ENCODE measurements around the gene EREG.
"Not testable (repeated sequence)": the region's sequence is repeated elsewhere in the genome, so short reads cannot be mapped to it uniquely, and the experiment has no call there.

Gene EREG

GRCh38 chr4:74364652-74365491, at the start of gene EREG:
Gene EREG, plus strand, starts transcription at chr4:74365145. Its CDS starts 164 bp downstream, at chr4:74365309.
- DNase-seq (ENCODE audit: low read depth) = peak; percentile 25

GRCh38 chr4:74315376-74315775, 49.6 kb upstream of the EREG start:
- DNase-seq (ENCODE audit: low read depth) = no peak

DNA sequence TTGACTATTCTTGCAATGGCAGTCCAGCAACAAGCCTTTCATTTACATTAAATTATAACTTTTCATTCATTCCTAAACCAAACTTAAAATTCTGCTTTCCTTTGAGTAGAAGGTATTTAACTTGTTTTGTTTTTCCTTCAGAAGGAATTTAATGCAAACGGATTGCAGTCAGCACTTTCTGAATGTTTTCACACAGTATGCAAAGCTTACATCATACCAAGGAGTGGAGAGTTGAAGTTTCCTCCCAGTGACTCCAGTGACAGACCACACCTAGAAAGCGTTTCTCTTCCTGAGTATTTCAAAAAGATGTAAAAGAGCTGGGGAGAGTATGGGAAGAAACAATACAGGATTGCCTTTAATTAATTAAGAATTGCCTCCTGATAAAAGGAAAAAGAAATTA, 48.5 kb upstream of the EREG start:
- no peak for DNase-seq (ENCODE audit: low read depth)

DNA sequence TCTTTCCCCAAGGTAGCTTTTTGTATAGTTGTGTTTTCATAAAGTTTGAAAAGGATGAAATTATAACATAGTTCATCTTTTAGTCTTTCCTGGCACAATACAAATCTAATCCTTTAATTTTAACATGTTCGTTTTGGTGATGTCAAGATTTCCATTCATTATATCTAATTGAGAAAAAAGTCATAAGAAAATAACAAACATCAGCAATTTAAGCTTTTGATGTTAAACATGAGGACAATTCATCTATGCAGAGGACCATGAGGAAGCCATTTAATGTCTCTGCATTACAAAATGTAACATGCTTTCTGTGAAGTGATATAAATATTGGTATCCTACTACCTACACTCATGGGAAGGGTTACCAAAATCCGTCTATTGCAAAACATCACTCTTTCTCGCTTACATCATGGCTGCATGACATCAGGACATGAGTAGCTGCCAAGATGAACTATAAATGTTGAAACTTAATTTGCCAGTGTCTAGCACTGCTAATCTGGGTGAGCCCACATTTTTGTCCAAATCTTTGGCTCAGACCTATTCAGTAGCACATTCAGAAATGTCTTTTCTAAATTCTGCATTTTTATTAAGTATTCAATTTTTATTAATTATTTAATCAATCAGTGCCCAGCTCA, 47.2 kb upstream of the EREG start:
- peak; percentile 28 for DNase-seq (ENCODE audit: low read depth)

GRCh38 chr4:74318276-74318675, 46.7 kb upstream of the EREG start:
- no peak for DNase-seq (ENCODE audit: low read depth)

GRCh38 chr4:74319470-74319869, 45.5 kb upstream of the EREG start:
- no peak for DNase-seq (ENCODE audit: low read depth)

DNA sequence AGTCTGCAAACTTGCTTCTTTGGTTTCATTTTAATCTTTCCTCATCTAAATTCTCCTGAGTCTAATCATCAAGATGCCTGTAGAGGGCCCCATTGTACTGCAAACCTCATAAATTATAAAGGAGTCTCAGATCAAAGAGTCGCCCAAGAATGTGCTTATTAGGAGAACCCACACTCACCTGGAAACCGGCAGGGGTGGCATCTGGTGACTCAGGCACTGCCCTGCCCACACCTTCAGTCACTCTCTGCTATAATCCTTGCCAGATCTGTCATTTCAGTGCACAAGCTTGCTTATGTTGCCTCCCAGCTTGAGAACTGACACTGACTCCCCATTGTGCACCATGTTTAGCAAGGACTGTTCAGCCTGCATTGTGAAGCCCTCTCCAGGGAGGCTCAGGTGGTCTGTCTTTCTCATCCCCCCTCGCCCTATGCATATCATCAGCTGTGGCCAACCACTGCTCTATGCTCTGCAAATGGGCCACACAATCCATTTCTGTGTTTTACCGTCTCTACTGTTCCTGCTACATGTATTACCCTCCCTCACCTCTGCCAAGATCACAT, 44.3 kb upstream of the EREG start:
- DNase-seq (ENCODE audit: low read depth) = peak; percentile 38

DNA sequence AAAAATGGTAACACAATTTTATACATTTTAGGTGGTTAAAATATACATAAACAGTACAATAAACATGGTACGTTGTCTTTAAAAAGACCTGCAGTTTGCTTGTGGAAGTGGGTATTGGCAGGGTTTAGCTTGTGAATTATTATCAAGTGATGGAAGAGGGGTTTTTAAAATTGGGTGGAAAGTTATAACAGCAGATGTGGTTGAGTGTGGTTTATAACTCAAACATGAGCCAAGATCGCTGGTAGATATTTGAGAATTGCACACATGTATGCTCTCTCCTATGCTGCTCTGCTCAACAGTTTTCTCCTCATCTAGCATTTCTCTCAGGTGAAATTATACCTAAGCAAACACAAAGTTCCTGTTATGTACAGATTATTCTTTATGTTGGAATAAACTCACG, 42.6 kb upstream of the EREG start:
- no peak for DNase-seq (ENCODE audit: low read depth)

- no peak for DNase-seq (ENCODE audit: low read depth)
Measured at GRCh38 chr4:74323663-74324062, 41.3 kb upstream of the EREG start.

- DNase-seq (ENCODE audit: low read depth) = no peak
Measured at GRCh38 chr4:74324262-74324661, 40.7 kb upstream of the EREG start.

- no peak for DNase-seq (ENCODE audit: low read depth)
Measured at GRCh38 chr4:74325886-74326285, 39.1 kb upstream of the EREG start.

- DNase-seq (ENCODE audit: low read depth) = no peak
Measured at GRCh38 chr4:74327762-74328161, 37.2 kb upstream of the EREG start.

- DNase-seq (ENCODE audit: low read depth) = no peak
Measured at GRCh38 chr4:74328501-74328900, 36.4 kb upstream of the EREG start.

- DNase-seq (ENCODE audit: low read depth) = no peak
Measured at GRCh38 chr4:74329307-74329706, 35.6 kb upstream of the EREG start.

GRCh38 chr4:74330295-74330750, 34.6 kb upstream of the EREG start:
- no peak for DNase-seq (ENCODE audit: low read depth)

DNA sequence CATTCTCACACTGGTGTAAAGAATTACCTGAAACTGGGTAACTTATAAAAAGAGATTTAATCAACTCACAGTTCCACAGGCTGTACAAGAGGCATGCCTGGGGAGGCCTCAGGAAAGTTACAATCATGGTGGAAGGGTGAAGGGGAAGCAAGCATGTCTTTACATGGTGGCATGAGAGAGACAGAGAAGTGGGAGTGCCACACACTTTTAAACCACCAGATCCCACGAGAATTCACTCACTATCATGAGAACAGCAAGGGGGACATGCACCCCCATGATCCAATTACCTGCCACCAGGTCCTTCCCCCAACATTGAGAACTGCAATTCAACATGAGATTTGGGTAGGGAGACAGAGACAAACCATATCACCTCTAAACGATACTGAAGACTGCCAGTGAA, 33.7 kb upstream of the EREG start:
- DNase-seq (ENCODE audit: low read depth) = no peak

GRCh38 chr4:74331944-74332343, 33.0 kb upstream of the EREG start:
- no peak for DNase-seq (ENCODE audit: low read depth)

DNA sequence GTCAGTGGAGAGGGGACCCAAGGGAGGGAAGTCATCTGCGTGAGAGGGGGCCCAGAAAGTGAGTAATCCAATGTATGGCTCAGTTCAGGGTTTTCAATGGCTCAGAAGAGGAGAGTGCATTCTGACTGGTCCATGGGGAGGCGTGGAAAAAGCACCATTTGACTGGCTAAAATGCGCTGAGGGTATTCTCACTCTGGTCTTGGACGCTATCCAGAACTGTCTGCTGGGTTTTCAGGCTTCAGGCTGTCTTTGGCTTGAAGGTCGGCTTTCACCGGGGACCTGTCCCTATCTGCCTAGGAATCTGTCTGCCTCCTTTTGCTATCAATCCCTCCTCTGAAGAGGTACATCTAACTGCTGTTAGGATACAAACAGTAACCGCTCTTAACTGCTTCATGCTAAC, 30.3 kb upstream of the EREG start:
- no peak for DNase-seq (ENCODE audit: low read depth)

DNA sequence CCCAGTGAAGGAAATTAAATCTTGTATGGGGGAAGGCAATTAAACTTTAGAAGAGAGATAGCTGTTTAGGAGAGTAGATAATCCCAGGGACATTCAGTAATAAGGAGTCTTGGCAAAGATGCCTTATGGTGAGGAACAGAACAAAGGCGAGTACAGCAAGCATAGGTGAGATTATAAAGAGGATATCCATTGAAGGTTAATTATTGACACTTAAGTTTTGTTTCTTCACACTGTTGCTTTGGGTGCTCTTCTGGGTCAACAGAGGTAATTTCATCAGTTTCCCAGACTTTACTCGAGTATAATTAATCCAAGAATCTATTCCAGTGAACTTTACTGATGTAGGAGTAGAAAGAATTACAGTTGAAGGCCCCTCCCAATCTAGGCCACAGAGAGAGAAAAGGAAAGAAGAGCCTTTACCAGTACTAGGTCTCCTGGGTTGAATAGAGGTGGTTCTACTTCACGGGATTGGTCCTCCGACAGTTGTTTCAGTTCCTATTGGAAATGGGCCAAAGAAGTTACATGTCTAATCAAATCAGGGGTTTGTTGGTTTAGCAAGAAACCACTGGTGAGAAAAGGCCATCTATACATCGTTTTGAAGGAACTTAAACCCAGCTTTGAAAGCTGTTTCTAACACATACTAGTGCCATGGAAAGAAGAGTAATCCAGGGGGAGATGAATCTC, 29.5 kb upstream of the EREG start:
- DNase-seq (ENCODE audit: low read depth) = no peak

DNA sequence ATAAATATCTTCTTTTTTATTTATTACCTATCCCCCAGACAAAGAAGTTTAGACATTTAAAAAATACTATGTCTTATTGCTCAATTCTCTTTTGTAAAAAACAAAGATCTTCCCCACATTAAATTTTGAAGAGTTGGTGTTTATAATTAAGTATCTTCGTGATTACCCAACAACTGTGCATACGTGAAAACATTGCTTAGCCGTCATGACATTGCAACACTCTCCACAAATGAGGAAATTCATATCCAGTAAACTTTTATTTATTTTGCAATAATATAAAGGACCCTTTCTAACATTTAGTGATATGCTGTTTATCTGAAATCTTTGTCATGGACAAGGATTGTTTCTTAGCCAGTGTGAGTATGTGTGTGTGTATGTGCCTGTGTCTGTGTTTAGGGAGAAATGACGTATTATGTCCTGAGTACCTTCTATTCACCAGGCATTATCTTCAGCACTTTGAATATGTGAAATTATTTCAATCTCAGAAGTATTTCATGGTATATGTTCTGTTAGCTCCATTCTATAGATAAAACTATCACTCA, 26.1 kb upstream of the EREG start:
- no peak for DNase-seq (ENCODE audit: low read depth)

DNA sequence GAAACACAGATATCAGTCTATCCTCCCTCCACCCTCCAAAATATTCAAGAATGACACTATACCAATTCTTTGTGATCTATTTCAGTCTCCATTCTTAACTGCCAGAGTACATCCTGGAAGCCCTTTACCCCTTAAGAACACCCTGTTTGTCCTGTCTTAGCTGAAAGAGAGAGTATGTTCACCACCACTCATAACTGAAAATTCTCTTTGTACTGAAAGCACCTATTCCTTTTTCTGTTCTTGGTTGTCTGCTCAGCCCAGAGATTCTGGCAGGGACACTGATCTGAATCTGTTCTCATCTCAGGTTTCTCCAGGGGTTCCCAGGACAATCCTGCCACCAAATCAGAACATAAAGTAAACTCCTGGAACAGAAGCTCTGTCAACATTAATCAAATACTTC, 25.4 kb upstream of the EREG start:
- no peak for DNase-seq (ENCODE audit: low read depth)

DNA sequence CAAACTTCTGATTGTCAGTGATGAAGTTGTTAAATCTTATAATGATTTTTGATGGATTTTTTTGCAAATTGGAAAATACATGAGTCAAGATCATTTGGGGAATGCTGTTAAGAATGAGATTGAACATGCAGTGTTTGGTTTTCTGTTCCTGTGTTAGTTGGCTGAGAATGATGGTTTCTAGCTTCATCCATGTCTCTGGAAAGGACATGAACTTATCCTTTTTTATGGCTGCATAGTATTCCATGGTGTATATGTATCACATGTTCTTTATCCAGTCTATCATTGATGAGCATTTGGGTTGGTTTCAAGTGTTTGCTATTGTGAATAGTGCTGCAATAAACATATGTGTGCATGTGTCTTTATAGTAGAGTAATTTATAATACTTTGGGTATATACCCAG, 24.5 kb upstream of the EREG start:
- DNase-seq (ENCODE audit: low read depth) = not testable (repeated sequence)
